Adipose tissue (tissue), 3 donors: ENCODE results near the gene EXOSC3. TPM values are rescaled to one million over a fixed set of nuclear protein-coding genes. Genes with fewer than 3 reads are reported as not detected.

ENCODE experiments used
- H3K27ac ChIP-seq: one replicate; pipeline ENCODE4 v1.5.1; 2013; ENCODE audit warnings: low read depth, low read length
- WGBS, 3 donors: extraction: QIAGEN DNeasy Blood & Tissue Kit; methylation state at CpG; one replicate each; pipeline ENCODE4 v1.1.7; 2013; 5-methylcytosine and 5-hydroxymethylcytosine counted together
- polyA plus RNA-seq, 3 donors: library from polyadenylated mRNA; stranded (reverse); fragments of 200-250 nt; gene quantifications; one replicate each; pipeline ENCODE4 v1.2.3, GENCODE V29; 2013
- donor health status: healthy with polysubstance abuse.
- donor health status: Bipolar disorder and iron deficiency.
- donor health status: healthy.

Gene EXOSC3
- polyA plus RNA-seq, 3 donors = 10.1 to 28.5 (median 23.7) TPM

DNA sequence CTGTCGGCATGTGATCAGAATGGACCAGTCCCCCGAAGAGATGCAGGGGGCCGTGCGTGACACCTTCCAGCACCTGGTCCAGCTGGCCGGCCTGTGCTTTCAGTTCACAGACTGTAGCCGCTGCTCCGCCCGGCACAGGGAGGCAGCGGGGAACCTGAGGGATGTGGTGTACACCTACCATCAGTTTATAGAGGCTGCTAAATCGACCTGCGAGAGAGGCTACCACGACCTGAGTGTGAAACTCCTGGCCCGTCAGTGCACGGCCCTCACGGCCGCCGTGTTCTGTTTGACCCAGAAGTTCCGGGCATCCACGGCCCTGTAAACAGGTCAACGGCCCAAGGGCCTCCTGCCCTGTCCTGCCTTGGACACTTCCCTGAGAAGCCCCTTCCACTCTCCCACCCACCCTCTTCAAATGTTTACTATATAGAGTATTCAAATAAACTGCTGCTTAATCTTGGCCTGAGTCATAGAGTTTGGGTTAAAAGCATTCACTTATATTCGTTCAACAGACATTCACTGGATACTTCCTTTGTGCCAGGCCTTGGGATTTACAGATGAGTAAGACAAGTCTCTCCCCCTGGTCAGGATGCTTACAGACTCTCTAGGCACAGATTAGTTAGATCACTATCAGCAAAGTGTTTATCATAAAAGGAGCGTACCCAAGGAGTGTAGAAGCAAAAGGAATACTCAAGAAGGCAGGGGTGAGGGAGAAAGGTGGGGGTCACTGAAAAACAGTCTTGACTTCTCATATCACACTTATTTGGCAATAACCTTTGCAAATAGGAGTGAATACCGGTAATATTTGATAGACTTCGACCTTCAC lies 38.2 kb downstream of the EXOSC3 start:
- 76 to 82% (median 79%) methylated on average over 24 of the region's 24 CpGs for WGBS, 3 donors
- H3K27ac ChIP-seq = no peak overlapping the region

DNA sequence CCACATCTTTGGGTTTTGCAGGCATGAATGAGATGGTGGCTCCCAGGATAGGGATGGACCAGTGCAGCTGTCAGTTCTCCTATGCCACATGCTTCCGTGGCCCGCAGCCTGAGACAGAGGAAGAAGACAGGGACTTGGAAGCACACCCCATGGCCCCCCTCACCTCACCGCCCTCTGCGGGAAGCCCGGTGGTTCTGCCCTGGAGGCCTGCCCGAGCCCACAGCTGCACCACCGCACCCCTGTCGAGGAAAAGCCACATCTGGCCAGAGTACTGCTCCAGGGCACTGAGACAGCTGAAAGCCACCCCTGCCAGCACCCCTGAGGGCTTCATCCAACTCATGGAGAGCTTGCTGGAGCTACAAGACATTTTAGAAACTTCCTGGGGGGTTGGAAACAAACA lies 38.9 kb downstream of the EXOSC3 start:
- WGBS, 3 donors = 71 to 84% (median 79%) methylated on average over 8 of the region's 8 CpGs
- H3K27ac ChIP-seq = no peak overlapping the region

DNA sequence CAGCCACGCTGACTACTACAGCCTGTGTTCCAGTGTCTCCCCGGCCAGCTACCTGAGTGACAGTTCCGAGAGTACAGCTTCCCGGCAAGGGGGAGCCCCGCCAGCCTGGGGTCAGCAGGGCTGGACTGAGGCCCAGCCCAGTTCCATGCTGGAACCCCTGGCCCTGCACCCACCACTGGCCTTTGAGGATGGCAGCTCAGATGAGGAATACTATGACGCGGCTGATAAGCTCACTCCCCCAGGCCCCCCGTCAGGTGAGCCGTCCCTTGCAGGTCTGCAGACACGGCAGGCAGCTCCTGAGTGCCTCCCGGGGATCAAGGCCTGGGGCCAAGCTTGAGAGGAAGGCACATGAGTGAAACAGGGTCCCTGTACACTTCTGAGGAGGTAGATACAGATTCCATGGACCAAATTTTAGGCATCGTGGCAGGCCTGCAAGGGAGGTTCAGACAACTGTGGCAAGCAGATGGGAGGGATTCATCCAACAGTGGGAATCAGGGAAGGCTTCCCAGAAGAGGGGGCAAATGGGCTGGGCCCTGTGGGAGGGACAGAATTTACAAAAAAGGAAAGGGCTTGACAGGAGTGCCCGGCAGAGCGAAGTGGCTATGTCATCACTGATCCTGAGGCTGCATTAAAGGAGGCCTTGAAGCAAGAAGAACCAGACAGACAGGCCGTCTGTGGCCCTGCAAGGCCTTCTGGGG lies 44.1 kb downstream of the EXOSC3 start:
- 78 to 79% (median 78%) methylated on average over 15 of the region's 15 CpGs for WGBS, 3 donors
- no peak overlapping the region for H3K27ac ChIP-seq

DNA sequence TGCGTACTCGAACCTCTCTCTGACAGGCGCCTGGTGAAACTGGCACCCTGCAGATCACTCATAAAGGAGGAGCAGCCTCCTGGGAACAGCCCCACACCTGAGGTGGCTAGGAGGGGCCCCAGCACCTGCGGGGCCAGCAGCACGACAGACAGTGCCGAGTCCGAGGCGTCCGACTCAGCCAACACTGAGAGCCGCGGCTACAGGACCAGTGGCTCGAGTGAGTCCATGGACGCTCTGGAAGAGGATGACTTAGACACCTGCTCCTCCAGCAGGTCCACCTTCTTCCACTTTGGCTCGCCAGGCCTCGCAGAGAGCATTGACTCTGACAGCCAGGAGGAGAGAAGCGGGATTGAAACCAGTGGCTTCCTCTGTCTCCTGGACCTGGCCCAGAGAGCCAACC lies 44.7 kb downstream of the EXOSC3 start:
- no peak overlapping the region for H3K27ac ChIP-seq
- WGBS, 3 donors = 89 to 95% (median 94%) methylated on average over 16 of the region's 16 CpGs

DNA sequence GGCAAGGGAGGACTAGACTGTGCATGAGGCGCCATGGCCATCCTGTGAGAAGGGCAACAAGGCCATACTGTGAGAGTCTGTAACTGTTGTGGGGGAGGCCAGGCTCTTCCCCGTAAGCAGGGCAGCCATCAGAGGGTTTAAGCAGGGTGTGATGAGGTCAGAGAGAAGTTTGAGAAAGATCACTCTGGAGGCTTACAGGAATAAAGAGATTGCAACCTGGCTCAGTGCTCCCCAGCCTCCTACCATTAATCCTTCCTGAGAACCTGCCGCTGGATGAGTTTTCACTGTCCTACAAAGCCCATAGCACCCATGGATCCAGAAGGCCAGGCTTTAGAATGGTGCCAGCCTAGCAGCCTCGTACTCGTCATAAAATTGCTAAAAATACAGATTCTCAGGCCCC lies 45.6 kb downstream of the EXOSC3 start:
- 79 to 86% (median 84%) methylated on average over 5 of the region's 5 CpGs for WGBS, 3 donors
- no peak overlapping the region for H3K27ac ChIP-seq

DNA sequence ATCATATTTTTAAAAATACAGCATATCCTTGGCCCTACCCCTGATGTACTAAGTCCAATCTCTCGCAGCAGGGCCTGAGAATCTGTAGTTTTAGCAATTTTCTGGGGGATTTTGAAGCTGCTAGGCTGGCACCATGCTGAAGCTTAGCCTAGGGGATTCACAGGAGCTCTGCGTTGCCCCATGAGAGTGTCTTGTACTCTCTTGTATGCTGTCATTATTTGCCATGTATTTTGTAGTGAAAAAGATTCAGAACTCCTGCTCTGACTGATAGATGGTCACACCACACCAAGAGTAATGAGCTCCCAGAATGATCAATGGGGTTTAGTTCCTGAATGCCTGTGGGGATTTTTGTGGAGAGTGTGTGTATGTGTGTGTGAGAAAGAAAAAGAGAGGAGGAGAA lies 51.9 kb downstream of the EXOSC3 start:
- WGBS, 3 donors = 35 to 91% (median 39%) methylated on average over 2 of the region's 2 CpGs
- H3K27ac ChIP-seq = no peak overlapping the region

DNA sequence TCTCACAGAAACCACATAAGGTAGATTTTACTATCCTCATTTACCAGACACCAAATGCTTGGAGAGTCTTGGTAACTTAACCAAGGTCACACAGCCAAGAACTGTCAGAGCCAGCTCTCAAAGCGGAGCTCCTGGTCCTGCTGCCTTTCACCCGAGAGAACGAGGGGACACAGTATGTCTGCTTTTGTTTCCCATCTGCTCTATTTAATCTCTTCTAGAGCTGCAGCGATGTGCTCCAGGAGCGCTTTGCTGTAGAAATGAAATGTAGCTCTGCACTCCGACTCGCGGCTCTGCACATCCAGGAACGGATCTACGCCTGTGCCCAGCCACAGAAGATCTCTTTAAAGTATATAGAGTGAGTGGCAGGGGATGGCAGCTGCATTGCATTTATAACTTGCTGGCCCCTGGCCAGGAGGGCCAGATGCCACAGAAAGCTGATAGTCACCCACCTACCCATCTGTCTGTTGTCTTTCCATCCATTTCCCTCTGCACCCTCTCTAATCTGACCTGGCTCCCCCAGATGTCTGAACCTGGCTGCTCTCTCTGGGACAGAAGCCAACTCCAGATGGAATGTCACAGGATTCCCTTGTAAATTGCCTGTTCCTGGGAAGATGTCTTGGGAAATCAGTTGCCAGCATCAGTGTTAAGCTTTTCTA lies 52.6 kb downstream of the EXOSC3 start:
- H3K27ac ChIP-seq = no peak overlapping the region
- WGBS, 3 donors = 68 to 84% (median 70%) methylated on average over 10 of the region's 10 CpGs

DNA sequence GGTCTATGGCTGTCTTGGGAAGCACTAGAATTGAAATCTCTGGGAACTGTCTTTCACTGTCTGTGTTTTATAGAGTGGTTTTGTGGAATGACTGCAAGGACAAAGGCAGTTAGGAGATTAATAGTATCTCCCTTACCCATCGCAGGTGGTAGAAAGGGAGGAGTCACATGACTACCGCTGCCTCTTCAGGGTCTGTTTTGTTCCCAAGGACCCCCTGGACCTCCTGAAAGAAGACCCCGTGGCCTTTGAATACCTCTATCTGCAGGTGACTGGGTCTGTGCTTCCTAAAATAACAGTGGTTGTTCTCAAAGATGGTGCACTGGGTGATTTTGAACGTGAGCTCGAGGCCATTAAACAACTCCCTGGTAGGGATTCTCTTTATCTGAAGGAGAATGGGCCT lies 54.0 kb downstream of the EXOSC3 start:
- WGBS, 3 donors = 60 to 62% (median 61%) methylated on average over 5 of the region's 5 CpGs
- no peak overlapping the region for H3K27ac ChIP-seq

DNA sequence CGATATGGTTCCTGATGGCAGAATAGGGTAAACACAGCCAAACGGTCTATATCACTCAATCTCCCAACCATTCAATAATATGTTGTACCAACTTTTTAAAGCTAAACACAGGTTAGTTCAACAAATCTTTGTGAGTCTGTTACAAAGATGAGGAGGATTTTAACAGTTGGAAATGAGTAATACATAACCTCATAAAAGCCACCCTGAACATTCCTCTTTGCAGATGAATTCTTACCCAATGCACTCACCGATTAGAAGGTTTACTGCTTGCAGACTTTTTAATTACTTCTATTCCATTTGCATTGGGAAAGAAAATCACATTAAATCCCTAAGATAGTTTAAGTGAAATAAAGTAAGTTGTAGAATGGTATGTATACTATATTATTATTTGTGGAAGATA lies 54.6 kb downstream of the EXOSC3 start:
- no peak overlapping the region for H3K27ac ChIP-seq
- WGBS, 3 donors = 68 to 79% (median 75%) methylated on average over 3 of the region's 3 CpGs

Other genes with a start within 250 kb of the EXOSC3 start
- 1 to 10 TPM; 2.9 to 5.0 (median 3.8) TPM for gene FBXO10, start 208.7 kb downstream of the EXOSC3 start, polyA plus RNA-seq
- 100 to 1,000 TPM in 2 of 3 donors, 10 to 100 TPM in 1; 62.7 to 175 (median 120) TPM for gene TOMM5, start 192.5 kb downstream of the EXOSC3 start, polyA plus RNA-seq
- gene FRMPD1, start 134.1 kb downstream of the EXOSC3 start, polyA plus RNA-seq = under 1 TPM; 0.13 to 0.22 (median 0.21) TPM
- gene TRMT10B, start 31.3 kb downstream of the EXOSC3 start, polyA plus RNA-seq = 1 to 10 TPM; 3.7 to 5.6 (median 4.5) TPM
- 10 to 100 TPM in 1 of 3 donors, 1 to 10 TPM in 2; 7.5 to 10.7 (median 9.6) TPM for gene DCAF10, start 15.7 kb upstream of the EXOSC3 start, polyA plus RNA-seq
- gene SLC25A51, start 119.1 kb upstream of the EXOSC3 start, polyA plus RNA-seq = 10 to 100 TPM in 2 of 3 donors, 1 to 10 TPM in 1; 7.5 to 17.7 (median 12.1) TPM